ENCODE data around the gene AP2A2. TPM values are rescaled to one million over a fixed set of nuclear protein-coding genes. Genes with fewer than 3 reads are reported as not detected.

The AP2A2 gene
- total RNA-seq, 2 experiments from 2014 or later = 24.9 to 43.0 TPM

GRCh38 chr11:978781-979180 lies 53.1 kb downstream of the AP2A2 start:
- no TSS peak for BruUV-seq (replicated peaks)
- Histone ChIP-seq H3K9me3 (ENCODE audit: low read length) (no peaks in the 10 kb centered on the region), H3K4me2 (ENCODE audit: low read length) (no peak overlapping the region), H3K27ac (ENCODE audit: low read depth, low read length, poor library complexity, severe bottlenecking) (no peak overlapping the region), H3K9me2 (ENCODE audit: insufficient read depth, low read length) (no peaks in the 10 kb centered on the region), H3K4me1 (ENCODE audit: insufficient read depth, low read length, poor library complexity, severe bottlenecking) (no peaks in the 10 kb centered on the region), H4K20me1 (ENCODE audit: insufficient read depth, low read length) (no peaks in the 10 kb centered on the region), H3K4me3 (ENCODE audit: low read depth, low read length, poor library complexity, severe bottlenecking) (no peak overlapping the region), H3K79me2 (ENCODE audit: insufficient read depth, low read depth, low read length) (no peaks in the 10 kb centered on the region), H3K36me3 (ENCODE audit: insufficient read depth, low read length) (peaks cover 29% of the 10 kb centered on the region), H2AFZ (ENCODE audit: low read length) (no peak overlapping the region)
- POLR2A ChIA-PET = no interaction called here
- intact Hi-C loops (cut with micrococcal nuclease; ENCODE audit: unreplicated experiment) = loop anchor here (5.0 kb wide), 1 partner anchor 131 kb away; no protein-coding TSS in a partner anchor
- CTCF ChIA-PET (ENCODE audit: unreplicated experiment) = no interaction called here
- no peak for TF ChIP-seq EZH2phosphoT487 (IDR thresholded peaks at IDR 0.05; ENCODE audit: borderline replicate concordance, low read depth, low read length)
- no peak for TF ChIP-seq CTCF (conservative IDR thresholded peaks at IDR 0.05; ENCODE audit: low read length)
- no peak for DNase-seq (ENCODE audit: low spot score)

DNA sequence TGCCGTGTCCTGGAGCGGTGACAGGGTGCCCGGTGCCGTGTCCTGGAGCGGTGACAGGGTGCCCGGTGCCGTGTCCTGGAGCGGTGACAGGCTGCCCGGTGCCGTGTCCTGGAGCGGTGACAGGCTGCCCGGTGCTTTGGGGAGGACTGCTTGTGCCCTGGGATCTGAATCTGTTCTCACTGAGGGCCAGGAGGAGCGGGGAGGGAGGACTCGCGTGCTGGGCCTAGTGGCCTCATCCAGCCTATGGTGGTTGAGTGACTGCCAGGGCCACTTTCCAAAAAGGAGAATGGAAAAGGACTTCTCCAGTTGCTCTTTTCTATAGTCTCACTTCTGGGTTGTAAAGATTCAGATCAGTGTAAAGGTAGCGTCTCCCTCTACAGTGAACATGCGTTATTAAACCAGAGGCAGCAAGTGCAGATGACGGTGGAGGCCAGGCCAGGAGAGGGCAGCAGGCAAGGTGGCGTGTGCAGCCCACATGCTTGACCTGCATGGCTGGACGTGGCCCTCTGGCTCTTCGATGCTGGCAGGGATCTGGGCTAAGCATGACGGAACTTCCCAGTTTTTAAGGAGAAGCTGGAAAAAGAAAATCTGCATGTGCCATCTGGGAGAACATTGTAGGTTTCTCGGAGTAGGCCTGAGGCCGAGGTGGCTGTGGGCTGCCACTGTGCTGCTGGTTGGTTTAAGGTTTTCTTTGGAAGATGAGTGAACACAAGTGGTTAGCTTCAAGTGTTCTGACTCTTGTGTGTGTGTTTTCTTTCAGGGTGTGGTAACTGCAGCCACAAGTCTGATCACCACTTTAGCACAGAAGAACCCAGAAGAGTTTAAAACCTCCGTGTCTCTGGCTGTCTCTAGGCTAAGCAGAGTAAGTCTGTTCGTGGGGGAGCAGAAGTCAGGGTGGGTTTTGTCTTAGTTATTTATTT lies 55.0 kb downstream of the AP2A2 start:
- Histone ChIP-seq H3K4me3 (ENCODE audit: low read depth, low read length, poor library complexity, severe bottlenecking) (no peak overlapping the region), H3K4me1 (ENCODE audit: insufficient read depth, low read length, poor library complexity, severe bottlenecking) (no peaks in the 10 kb centered on the region), H3K79me2 (ENCODE audit: insufficient read depth, low read depth, low read length) (no peaks in the 10 kb centered on the region), H3K36me3 (ENCODE audit: insufficient read depth, low read length) (peaks cover 44% of the 10 kb centered on the region), H2AFZ (ENCODE audit: low read length) (no peak overlapping the region), H3K27ac (ENCODE audit: low read depth, low read length, poor library complexity, severe bottlenecking) (no peak overlapping the region), H3K4me2 (ENCODE audit: low read length) (no peak overlapping the region), H3K9me2 (ENCODE audit: insufficient read depth, low read length) (no peaks in the 10 kb centered on the region), H3K9me3 (ENCODE audit: low read length) (no peaks in the 10 kb centered on the region), H4K20me1 (ENCODE audit: insufficient read depth, low read length) (no peaks in the 10 kb centered on the region)
- ChIA-PET CTCF (ENCODE audit: unreplicated experiment) (no interaction called here), POLR2A (interaction anchor here (0.6 to 0.8 kb wide), 2 partner anchors 27 to 134 kb away, joined by 3 read pairs; no protein-coding TSS in a partner anchor)
- BruUV-seq (replicated peaks) = no TSS peak
- TF ChIP-seq CTCF (conservative IDR thresholded peaks at IDR 0.05; ENCODE audit: low read length) (no peak), EZH2phosphoT487 (IDR thresholded peaks at IDR 0.05; ENCODE audit: borderline replicate concordance, low read depth, low read length) (no peak)
- intact Hi-C loops (cut with micrococcal nuclease; ENCODE audit: unreplicated experiment) = no loop called here
- no peak for DNase-seq (ENCODE audit: low spot score)

- no peaks in the 10 kb centered on the region for H4K20me1 ChIP-seq (ENCODE audit: insufficient read depth, low read length)
- CTCF ChIA-PET (ENCODE audit: unreplicated experiment) = no interaction called here
- H3K9me3 ChIP-seq (ENCODE audit: low read length) = no peaks in the 10 kb centered on the region
- no peak overlapping the region for H3K4me3 ChIP-seq (ENCODE audit: low read depth, low read length, poor library complexity, severe bottlenecking)
- peaks cover 51% of the 10 kb centered on the region for H3K36me3 ChIP-seq (ENCODE audit: insufficient read depth, low read length)
- intact Hi-C loops (cut with micrococcal nuclease; ENCODE audit: unreplicated experiment) = no loop called here
- H2AFZ ChIP-seq (ENCODE audit: low read length) = no peak overlapping the region
- POLR2A ChIA-PET = no interaction called here
- no peak for DNase-seq (ENCODE audit: low spot score)
- no peak overlapping the region for H3K27ac ChIP-seq (ENCODE audit: low read depth, low read length, poor library complexity, severe bottlenecking)
- no peak overlapping the region for H3K4me2 ChIP-seq (ENCODE audit: low read length)
- TF ChIP-seq EZH2phosphoT487 (IDR thresholded peaks at IDR 0.05; ENCODE audit: borderline replicate concordance, low read depth, low read length) (no peak), CTCF (conservative IDR thresholded peaks at IDR 0.05; ENCODE audit: low read length) (no peak)
- H3K79me2 ChIP-seq (ENCODE audit: insufficient read depth, low read depth, low read length) = no peaks in the 10 kb centered on the region
- no TSS peak for BruUV-seq (replicated peaks)
- no peaks in the 10 kb centered on the region for H3K4me1 ChIP-seq (ENCODE audit: insufficient read depth, low read length, poor library complexity, severe bottlenecking)
- H3K9me2 ChIP-seq (ENCODE audit: insufficient read depth, low read length) = no peaks in the 10 kb centered on the region
These were observed 56.1 kb downstream of the AP2A2 start for GRCh38 chr11:981764-982163.

Measured in OCI-LY7 (cell line).